Activated CD4-positive, alpha-beta T cell treated with anti-CD3 and anti-CD28 coated beads, Interleukin-2, amount 10 ng/mL, durations not matched to agents 24 days and 14 days (primary cell): ENCODE measurements around the gene C19orf38. TPM values are rescaled to one million over a fixed set of nuclear protein-coding genes. Genes with fewer than 3 reads are reported as not detected.
"Not testable (repeated sequence)": the region's sequence is repeated elsewhere in the genome, so short reads cannot be mapped to it uniquely, and the experiment has no call there.

Experiments
- DNase-seq: peaks from one replicate; pipeline ENCODE4 v3.0.0; 2022
- H3K27ac Mint-ChIP-seq: one replicate; pipeline ENCODE4 v1.8.0; 2022; ENCODE audit warnings: mild to moderate bottlenecking, mixed read lengths
- H3K27me3 Mint-ChIP-seq: one replicate; pipeline ENCODE4 v1.8.0; 2022; ENCODE audit warnings: mixed read lengths
- H3K36me3 Mint-ChIP-seq: one replicate; pipeline ENCODE4 v1.8.0; 2022; ENCODE audit warnings: low read depth, mild to moderate bottlenecking, mixed read lengths
- H3K4me1 Mint-ChIP-seq: one replicate; pipeline ENCODE4 v1.8.0; 2021; ENCODE audit warnings: mixed read lengths
- H3K4me3 Mint-ChIP-seq: one replicate; pipeline ENCODE4 v1.8.0; 2022; ENCODE audit warnings: mild to moderate bottlenecking, moderate library complexity, mixed read lengths
- H3K9me3 Mint-ChIP-seq: one replicate; pipeline ENCODE4 v1.8.0; 2021; ENCODE audit warnings: mixed read lengths
- intact Hi-C: fragments of 100-400 bp; cut with micrococcal nuclease; formaldehyde crosslinking; loops from one replicate; pipeline ENCODE4 v1.15.1; 2023
- total RNA-seq: library from RNA; stranded (reverse); gene quantifications from 2 replicates; pipeline ENCODE4 v1.2.3, GENCODE V29; 2022

C19orf38 gene
- total RNA-seq, 1 donor from 2014 or later: 2.7 TPM

GRCh38 chr19:10868872-10869547 lies 20.8 kb downstream of the C19orf38 start:
- no peak for DNase-seq
- Mint-ChIP-seq H3K36me3 (peaks cover 8% of the 10 kb centered on the region), H3K9me3 (no peaks in the 10 kb centered on the region), H3K27ac (peak overlapping the region; percentile 45), H3K4me1 (peaks cover 35% of the 10 kb centered on the region), H3K4me3 (peak overlapping the region; percentile 39), H3K27me3 (no peaks in the 10 kb centered on the region)
- intact Hi-C loops: loop anchor here (10.0 kb wide), 1 partner anchor 74 kb away; no protein-coding TSS in a partner anchor

GRCh38 chr19:10869872-10870311 lies 21.7 kb downstream of the C19orf38 start:
- Mint-ChIP-seq H3K4me1 (peaks cover 29% of the 10 kb centered on the region), H3K27ac (peak overlapping the region; percentile 96), H3K4me3 (peak overlapping the region; percentile 88)
- intact Hi-C loops: loop anchor here (5.0 to 10.0 kb wide), 3 partner anchors 75 to 305 kb away; partner anchors contain the start of genes CDKN2D, KRI1 and SMARCA4
- not testable (repeated sequence) for H3K9me3 Mint-ChIP-seq, DNase-seq, H3K27me3 Mint-ChIP-seq, H3K36me3 Mint-ChIP-seq

GRCh38 chr19:10870501-10870954 lies 22.3 kb downstream of the C19orf38 start:
- Mint-ChIP-seq H3K27ac (peak overlapping the region; percentile 96), H3K36me3 (peaks cover 8% of the 10 kb centered on the region), H3K27me3 (no peaks in the 10 kb centered on the region), H3K4me1 (peaks cover 30% of the 10 kb centered on the region), H3K9me3 (no peaks in the 10 kb centered on the region), H3K4me3 (peak overlapping the region; percentile 88)
- no peak for DNase-seq
- intact Hi-C loops: loop anchor here (5.0 to 10.0 kb wide), 2 partner anchors 92 to 306 kb away; partner anchors contain the start of genes CDKN2D, KRI1 and SMARCA4

- Mint-ChIP-seq H3K36me3 (peaks cover 8% of the 10 kb centered on the region), H3K4me3 (peak within 1 kb of the TSS; percentile 93), H3K27ac (peak within 1 kb of the TSS; percentile 96), H3K27me3 (no peaks in the 10 kb centered on the region), H3K9me3 (no peaks in the 10 kb centered on the region), H3K4me1 (peaks cover 30% of the 10 kb centered on the region)
- DNase-seq: peak; percentile 100
- intact Hi-C loops: loop anchor here (1.0 to 10.0 kb wide), 3 partner anchors 36 to 306 kb away; partner anchors contain the start of genes CDKN2D, KRI1 and SMARCA4
These were observed 22.9 kb downstream of the C19orf38 start, which contains the start of gene CARM1 for GRCh38 chr19:10870955-10871603. Gene CARM1, plus strand, starts transcription at chr19:10871553. Its CDS starts 150 bp downstream, at chr19:10871703.

- peak; percentile 72 for DNase-seq
- H3K27ac Mint-ChIP-seq: peak overlapping the region; percentile 93
- H3K4me3 Mint-ChIP-seq: peak overlapping the region; percentile 93
- intact Hi-C loops: loop anchor here (1.0 to 10.0 kb wide), 4 partner anchors 37 to 307 kb away; partner anchors contain the start of genes CDKN2D, KRI1, SMARCA4 and TIMM29
- H3K27me3 Mint-ChIP-seq: no peaks in the 10 kb centered on the region
- no peaks in the 10 kb centered on the region for H3K9me3 Mint-ChIP-seq
- H3K4me1 Mint-ChIP-seq: peaks cover 36% of the 10 kb centered on the region
- H3K36me3 Mint-ChIP-seq: peaks cover 8% of the 10 kb centered on the region
These were observed 23.7 kb downstream of the C19orf38 start for GRCh38 chr19:10871711-10872545.

- peaks cover 39% of the 10 kb centered on the region for H3K4me1 Mint-ChIP-seq
- peaks cover 8% of the 10 kb centered on the region for H3K36me3 Mint-ChIP-seq
- peak overlapping the region; percentile 93 for H3K27ac Mint-ChIP-seq
- peak; percentile 65 for DNase-seq
- intact Hi-C loops: loop anchor here (2.0 to 10.0 kb wide), 3 partner anchors 56 to 308 kb away; partner anchors contain the start of genes CDKN2D, KRI1, SMARCA4 and TIMM29
- peak overlapping the region; percentile 93 for H3K4me3 Mint-ChIP-seq
- H3K9me3 Mint-ChIP-seq: no peaks in the 10 kb centered on the region
- no peaks in the 10 kb centered on the region for H3K27me3 Mint-ChIP-seq
These were observed 24.4 kb downstream of the C19orf38 start for GRCh38 chr19:10872546-10873107.

GRCh38 chr19:10874024-10874423 lies 25.8 kb downstream of the C19orf38 start:
- Mint-ChIP-seq H3K9me3 (no peaks in the 10 kb centered on the region), H3K36me3 (peaks cover 11% of the 10 kb centered on the region), H3K4me3 (peak overlapping the region; percentile 34), H3K27ac (no peak overlapping the region), H3K4me1 (peaks cover 38% of the 10 kb centered on the region), H3K27me3 (no peaks in the 10 kb centered on the region)
- intact Hi-C loops: loop anchor here (5.0 to 10.0 kb wide), 2 partner anchors 88 to 309 kb away; partner anchors contain the start of genes CDKN2D, KRI1 and SMARCA4
- no peak for DNase-seq

- H3K4me3 Mint-ChIP-seq: peak overlapping the region; percentile 6
- peaks cover 15% of the 10 kb centered on the region for H3K36me3 Mint-ChIP-seq
- DNase-seq: no peak
- no peaks in the 10 kb centered on the region for H3K27me3 Mint-ChIP-seq
- H3K9me3 Mint-ChIP-seq: no peaks in the 10 kb centered on the region
- H3K27ac Mint-ChIP-seq: peak overlapping the region; percentile 50
- H3K4me1 Mint-ChIP-seq: peaks cover 36% of the 10 kb centered on the region
- intact Hi-C loops: loop anchor here (10.0 kb wide), 1 partner anchor 312 kb away; the partner anchor contains the start of genes CDKN2D and KRI1
These were observed 28.4 kb downstream of the C19orf38 start for GRCh38 chr19:10876459-10877240.

GRCh38 chr19:10877608-10878007 lies 29.4 kb downstream of the C19orf38 start:
- H3K9me3 Mint-ChIP-seq, DNase-seq, H3K27me3 Mint-ChIP-seq, H3K4me3 Mint-ChIP-seq: not testable (repeated sequence)
- Mint-ChIP-seq H3K4me1 (peaks cover 35% of the 10 kb centered on the region), H3K27ac (peak overlapping the region; percentile 58), H3K36me3 (peaks cover 14% of the 10 kb centered on the region)
- intact Hi-C loops: loop anchor here (10.0 kb wide), 1 partner anchor 313 kb away; the partner anchor contains the start of genes CDKN2D and KRI1

- Mint-ChIP-seq H3K27ac (peak overlapping the region; percentile 58), H3K4me3 (peak overlapping the region; percentile 2), H3K36me3 (peaks cover 10% of the 10 kb centered on the region), H3K9me3 (no peaks in the 10 kb centered on the region), H3K27me3 (no peaks in the 10 kb centered on the region), H3K4me1 (peaks cover 29% of the 10 kb centered on the region)
- DNase-seq: no peak
- intact Hi-C loops: loop anchor here (10.0 kb wide), 1 partner anchor 313 kb away; the partner anchor contains the start of genes CDKN2D and KRI1
These were observed 30.0 kb downstream of the C19orf38 start for GRCh38 chr19:10878253-10878652.

GRCh38 chr19:10881403-10882107 lies 33.3 kb downstream of the C19orf38 start:
- Mint-ChIP-seq H3K4me1 (peaks cover 20% of the 10 kb centered on the region), H3K27ac (peak overlapping the region; percentile 25)

GRCh38 chr19:10882108-10882457 lies 33.9 kb downstream of the C19orf38 start:
- H3K4me1 Mint-ChIP-seq: peaks cover 17% of the 10 kb centered on the region

More at GRCh38 chr19:10881403-10882107, 33.3 kb downstream of the C19orf38 start:
- no peak overlapping the region for H3K4me3 Mint-ChIP-seq
- H3K9me3 Mint-ChIP-seq: no peaks in the 10 kb centered on the region
- intact Hi-C loops: no loop called here
- H3K36me3 Mint-ChIP-seq: peaks cover 7% of the 10 kb centered on the region
- no peaks in the 10 kb centered on the region for H3K27me3 Mint-ChIP-seq
- DNase-seq: no peak

More at GRCh38 chr19:10882108-10882457, 33.9 kb downstream of the C19orf38 start:
- Mint-ChIP-seq H3K4me3 (no peak overlapping the region), H3K27ac (no peak overlapping the region), H3K9me3 (no peaks in the 10 kb centered on the region), H3K27me3 (no peaks in the 10 kb centered on the region), H3K36me3 (peaks cover 7% of the 10 kb centered on the region)
- DNase-seq: no peak
- intact Hi-C loops: no loop called here
